Neural progenitor cell (in vitro differentiated cells): ENCODE data around the gene ALG1L2. TPM values are rescaled to one million over a fixed set of nuclear protein-coding genes. Genes with fewer than 3 reads are reported as not detected.
"Not testable (repeated sequence)": the region's sequence is repeated elsewhere in the genome, so short reads cannot be mapped to it uniquely, and the experiment has no call there.

Experiments used
- DNase-seq: peaks from one replicate; pipeline ENCODE4 v3.0.0-alpha.2; 2016; ENCODE audit warnings: low spot score
- H2AFZ ChIP-seq: fragments of 200-600 bp; sonication (generic); replicated peaks from 2 replicates; pipeline ENCODE4 v1.6.1; 2016; ENCODE audit warnings: antibody characterized with exemption
- H3F3A ChIP-seq: fragments of 200-600 bp; sonication (generic); 2 replicates; pipeline ENCODE4 v1.6.1; 2016; ENCODE audit warnings: antibody characterized with exemption, low read depth
- H3K27ac ChIP-seq: fragments of 200-600 bp; sonication (generic); 2 replicates; pipeline ENCODE4 v1.5.1; 2016; ENCODE audit warnings: mild to moderate bottlenecking
- H3K27me3 ChIP-seq: fragments of 200-600 bp; sonication (generic); 2 replicates; pipeline ENCODE4 v1.6.1; 2016; ENCODE audit warnings: mild to moderate bottlenecking, moderate library complexity
- H3K36me3 ChIP-seq: fragments of 200-600 bp; sonication (generic); 2 replicates; pipeline ENCODE4 v1.5.1; 2016
- H3K4me1 ChIP-seq: fragments of 200-600 bp; sonication (generic); 2 replicates; pipeline ENCODE4 v1.6.1; 2016; ENCODE audit warnings: mixed run types
- H3K4me2 ChIP-seq: fragments of 200-600 bp; sonication (generic); 2 replicates; pipeline ENCODE4 v1.6.1; 2016
- H3K4me3 ChIP-seq: fragments of 200-600 bp; sonication (generic); 2 replicates; pipeline ENCODE4 v1.5.1; 2016
- H3K79me2 ChIP-seq: fragments of 200-600 bp; sonication (generic); 2 replicates; pipeline ENCODE4 v1.6.1; 2016; ENCODE audit warnings: low read depth
- H3K9ac ChIP-seq: fragments of 200-600 bp; sonication (generic); 2 replicates; pipeline ENCODE4 v1.6.1; 2016
- H3K9me3 ChIP-seq: fragments of 200-600 bp; sonication (generic); 2 replicates; pipeline ENCODE4 v1.5.1; 2016; ENCODE audit warnings: low read depth
- H4K20me1 ChIP-seq: fragments of 200-600 bp; sonication (generic); 2 replicates; pipeline ENCODE4 v1.6.1; 2016; ENCODE audit warnings: low read depth
- H3K27ac Mint-ChIP-seq: 3 replicates; pipeline ENCODE4 v1.8.0; 2021; ENCODE audit warnings: mixed read lengths
- H3K27me3 Mint-ChIP-seq: 2 replicates; pipeline ENCODE4 v1.8.0; 2022; ENCODE audit warnings: low read depth, mild to moderate bottlenecking, inconsistent platforms, moderate library complexity, mixed read lengths; ENCODE audit not compliant: insufficient read depth
- H3K36me3 Mint-ChIP-seq: 3 replicates; pipeline ENCODE4 v1.8.0; 2021; ENCODE audit warnings: mixed read lengths
- H3K4me1 Mint-ChIP-seq: 3 replicates; pipeline ENCODE4 v1.8.0; 2021; ENCODE audit warnings: mixed read lengths
- H3K4me3 Mint-ChIP-seq: 3 replicates; pipeline ENCODE4 v1.8.0; 2021; ENCODE audit warnings: mild to moderate bottlenecking, moderate library complexity, mixed read lengths
- H3K9me3 Mint-ChIP-seq: 3 replicates; pipeline ENCODE4 v1.8.0; 2020; ENCODE audit warnings: mixed read lengths
- EZH2 ChIP-seq: fragments of 200-600 bp; sonication (generic); IDR thresholded peaks from 2 replicates; pipeline ENCODE4 v1.6.1; 2017; ENCODE audit warnings: antibody characterized with exemption, mild to moderate bottlenecking, moderate library complexity
- EZH2phosphoT487 ChIP-seq: fragments of 200-600 bp; sonication (generic); IDR thresholded peaks from 2 replicates; pipeline ENCODE4 v1.6.1; 2017; ENCODE audit warnings: antibody characterized with exemption
- total RNA-seq: library from RNA; depleted of rRNA; stranded (reverse); fragments of >200 nt; gene quantifications from 2 replicates; pipeline ENCODE4 v1.2.3, GENCODE V29; 2015; ENCODE audit warnings: low replicate concordance
- TF ChIP-seq, protein P1 (sequence below): fragments of 200-600 bp; sonication (generic); IDR thresholded peaks from 2 replicates; pipeline ENCODE4 v1.5.1; 2017; ENCODE audit warnings: antibody characterized with exemption, mild to moderate bottlenecking

Gene ALG1L2
- total RNA-seq, 1 donor from 2014 or later: not detected

DNA sequence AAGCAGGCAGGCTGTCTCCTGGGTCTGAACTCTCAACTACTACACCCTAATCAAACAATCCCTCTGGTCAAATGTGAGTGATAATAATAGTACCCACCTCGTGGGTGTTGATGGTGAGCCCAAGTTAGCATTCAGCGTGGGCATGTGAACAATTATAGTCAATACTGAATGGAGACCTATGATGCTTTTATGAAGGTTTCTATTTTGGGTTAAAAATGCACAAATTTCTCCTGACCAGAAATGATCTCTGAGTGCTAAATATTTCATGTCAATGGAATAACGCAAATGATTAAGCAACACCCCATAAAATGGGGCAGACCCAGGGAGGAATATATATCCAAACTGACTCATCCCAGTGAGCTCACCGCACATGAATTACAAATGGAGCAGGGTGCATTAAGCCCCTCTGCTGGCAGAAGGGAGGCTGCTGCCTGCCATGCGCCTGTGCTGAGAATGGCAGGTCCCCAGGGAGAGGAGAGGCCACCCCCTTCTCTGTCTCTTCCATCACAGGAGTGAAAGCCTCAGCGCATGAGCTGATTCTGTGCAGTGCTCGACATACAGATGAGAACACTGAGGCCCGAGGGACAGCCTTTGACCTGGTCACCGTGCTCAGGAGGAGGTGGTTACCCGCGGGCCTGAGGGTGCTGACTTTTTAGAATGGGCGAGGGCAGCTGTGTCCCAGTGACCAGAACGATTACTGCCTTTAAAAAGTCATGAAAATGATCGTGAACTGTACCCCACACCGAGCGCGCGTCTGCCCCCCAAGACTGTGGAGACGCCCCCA lies 28.9 kb downstream of the ALG1L2 start:
- H3K27ac Mint-ChIP-seq, H3K4me1 ChIP-seq, H3K36me3 ChIP-seq, H3K27me3 Mint-ChIP-seq, H3K36me3 Mint-ChIP-seq, H3F3A ChIP-seq, H3K9me3 ChIP-seq, H3K27me3 ChIP-seq, H4K20me1 ChIP-seq, H3K27ac ChIP-seq, H3K9me3 Mint-ChIP-seq: not testable (repeated sequence)
- Mint-ChIP-seq H3K4me1 (peaks cover 27% of the 10 kb centered on the region), H3K4me3 (peak overlapping the region; percentile 94)
- H3K4me3 ChIP-seq: peak overlapping the region; percentile 74
- peak overlapping the region; percentile 49 for H3K9ac ChIP-seq
- H2AFZ ChIP-seq: peak overlapping the region; percentile 59
- peak overlapping the region; percentile 76 for H3K4me2 ChIP-seq
- DNase-seq: peak; percentile 31
- H3K79me2 ChIP-seq: peaks cover 18% of the 10 kb centered on the region

DNA sequence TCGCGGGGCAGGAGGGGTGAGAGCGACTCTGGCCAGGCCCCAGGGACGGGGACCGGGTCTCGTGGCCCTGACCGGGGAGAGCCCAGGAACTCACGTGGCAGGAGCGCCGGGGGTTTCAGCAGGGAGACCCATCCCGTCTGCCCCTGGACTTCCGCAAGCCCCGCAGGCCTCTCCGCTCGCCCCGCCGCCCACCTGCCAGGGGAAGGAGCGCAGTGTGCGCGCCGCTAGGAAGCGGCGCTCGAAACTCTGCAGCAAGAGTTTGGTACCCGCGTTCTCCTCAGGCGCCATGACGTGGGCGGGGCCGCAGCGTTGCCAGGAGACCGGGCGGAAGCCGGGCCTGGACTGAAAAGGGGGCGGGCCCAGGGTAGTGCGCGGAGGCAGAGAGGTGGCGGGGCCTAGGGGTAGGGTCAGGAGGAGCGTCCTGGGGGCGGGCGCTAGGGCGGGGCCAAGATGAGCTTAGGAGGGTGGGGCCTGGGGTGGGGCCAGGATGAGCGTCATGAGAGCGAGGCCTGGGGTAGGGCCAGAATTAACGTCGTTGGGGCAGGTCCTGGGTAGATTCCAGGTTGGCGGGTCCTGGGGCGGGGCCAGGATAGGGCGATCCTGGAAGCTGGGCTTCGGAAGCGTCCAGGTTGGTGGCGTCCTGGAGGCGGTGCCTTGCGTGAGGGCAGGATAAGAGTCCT lies 29.7 kb downstream of the ALG1L2 start:
- peaks cover 22% of the 10 kb centered on the region for H3K4me1 Mint-ChIP-seq
- no peaks in the 10 kb centered on the region for H3K9me3 Mint-ChIP-seq
- H3K9ac ChIP-seq: peak overlapping the region; percentile 49
- peaks cover 7% of the 10 kb centered on the region for H4K20me1 ChIP-seq
- TF ChIP-seq EZH2 (no peak), EZH2phosphoT487 (no peak)
- TF ChIP-seq, protein P1, sequence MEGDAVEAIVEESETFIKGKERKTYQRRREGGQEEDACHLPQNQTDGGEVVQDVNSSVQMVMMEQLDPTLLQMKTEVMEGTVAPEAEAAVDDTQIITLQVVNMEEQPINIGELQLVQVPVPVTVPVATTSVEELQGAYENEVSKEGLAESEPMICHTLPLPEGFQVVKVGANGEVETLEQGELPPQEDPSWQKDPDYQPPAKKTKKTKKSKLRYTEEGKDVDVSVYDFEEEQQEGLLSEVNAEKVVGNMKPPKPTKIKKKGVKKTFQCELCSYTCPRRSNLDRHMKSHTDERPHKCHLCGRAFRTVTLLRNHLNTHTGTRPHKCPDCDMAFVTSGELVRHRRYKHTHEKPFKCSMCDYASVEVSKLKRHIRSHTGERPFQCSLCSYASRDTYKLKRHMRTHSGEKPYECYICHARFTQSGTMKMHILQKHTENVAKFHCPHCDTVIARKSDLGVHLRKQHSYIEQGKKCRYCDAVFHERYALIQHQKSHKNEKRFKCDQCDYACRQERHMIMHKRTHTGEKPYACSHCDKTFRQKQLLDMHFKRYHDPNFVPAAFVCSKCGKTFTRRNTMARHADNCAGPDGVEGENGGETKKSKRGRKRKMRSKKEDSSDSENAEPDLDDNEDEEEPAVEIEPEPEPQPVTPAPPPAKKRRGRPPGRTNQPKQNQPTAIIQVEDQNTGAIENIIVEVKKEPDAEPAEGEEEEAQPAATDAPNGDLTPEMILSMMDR: no peak
- no peak overlapping the region for H3K27ac ChIP-seq
- DNase-seq: peak; percentile 99
- peak overlapping the region; percentile 59 for H2AFZ ChIP-seq
- H3K79me2 ChIP-seq: peaks cover 18% of the 10 kb centered on the region
- no peaks in the 10 kb centered on the region for H3K27me3 ChIP-seq
- H3K4me2 ChIP-seq: peak overlapping the region; percentile 76
- peaks cover 7% of the 10 kb centered on the region for H3F3A ChIP-seq
- no peak overlapping the region for H3K27ac Mint-ChIP-seq
- H3K4me3 Mint-ChIP-seq: peak overlapping the region; percentile 94
- H3K4me3 ChIP-seq: peak overlapping the region; percentile 74
- peaks cover 2% of the 10 kb centered on the region for H3K36me3 Mint-ChIP-seq
- no peaks in the 10 kb centered on the region for H3K9me3 ChIP-seq
- H3K36me3 ChIP-seq: no peaks in the 10 kb centered on the region
- H3K4me1 ChIP-seq: peaks cover 4% of the 10 kb centered on the region
- H3K27me3 Mint-ChIP-seq: peaks cover 4% of the 10 kb centered on the region

DNA sequence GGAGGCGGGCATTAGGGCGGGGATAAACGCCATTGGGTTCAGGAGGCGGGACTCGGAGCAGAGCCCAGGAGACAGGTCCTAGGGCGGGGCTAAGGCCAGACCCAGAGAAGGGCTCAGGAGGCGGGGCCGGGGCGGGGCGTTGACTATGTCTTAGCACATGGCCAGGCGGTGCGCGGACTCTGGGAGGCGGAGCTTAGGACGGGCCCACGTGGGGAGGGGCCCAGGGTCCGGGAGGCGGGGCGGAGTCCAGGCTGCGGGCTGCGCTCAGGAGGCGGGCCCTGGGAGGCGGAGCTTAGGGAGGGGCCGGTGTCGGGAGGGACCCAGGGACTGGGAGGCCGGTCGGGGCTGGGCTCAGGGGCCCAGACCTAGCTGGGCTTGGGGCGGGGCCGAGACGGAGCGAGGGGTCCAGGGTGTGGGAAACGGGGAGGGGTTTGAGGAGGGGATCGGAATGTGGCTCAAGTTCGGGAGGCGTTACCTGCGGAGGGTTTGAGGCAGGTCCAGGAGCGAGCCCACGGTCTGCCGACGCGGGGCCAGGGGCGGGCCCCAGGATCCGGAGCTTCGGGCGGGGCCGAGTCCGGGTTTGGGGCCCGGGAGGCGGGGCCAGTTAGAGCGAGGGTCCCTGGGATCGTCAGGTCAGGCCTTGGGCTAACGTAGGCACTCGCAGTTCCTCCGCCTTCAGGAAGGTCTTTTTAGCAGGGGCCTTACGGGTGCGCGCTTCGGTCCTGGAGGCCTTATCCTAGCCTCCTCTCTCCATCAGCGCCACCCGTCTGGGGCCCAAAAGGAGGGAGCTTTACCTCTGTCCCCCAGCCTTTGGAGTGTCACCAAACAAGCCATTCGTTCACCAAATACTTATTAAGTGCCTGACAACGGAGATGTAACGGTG lies 30.5 kb downstream of the ALG1L2 start:
- peak; percentile 96 for DNase-seq

DNA sequence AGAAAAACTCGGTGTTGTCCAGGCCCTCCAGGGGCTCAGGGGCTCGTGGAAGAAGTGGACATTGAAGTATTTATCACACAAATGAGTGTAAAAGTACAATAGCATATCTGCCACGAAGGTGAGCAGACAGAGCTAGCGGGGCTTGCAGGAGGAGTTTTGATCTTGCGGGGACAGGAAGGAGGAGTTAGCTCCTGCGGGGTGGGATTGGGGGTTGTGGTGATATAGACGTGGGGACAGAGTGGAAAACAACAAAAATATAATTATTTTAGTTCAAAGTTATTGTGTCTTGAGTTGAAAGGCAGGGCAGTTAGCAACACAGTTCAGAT lies 31.1 kb downstream of the ALG1L2 start:
- not testable (repeated sequence) for H3K27me3 Mint-ChIP-seq, H3F3A ChIP-seq, H3K4me1 ChIP-seq, H3K9me3 ChIP-seq, H3K9me3 Mint-ChIP-seq, H4K20me1 ChIP-seq, H3K36me3 Mint-ChIP-seq, H3K27me3 ChIP-seq, H3K36me3 ChIP-seq, DNase-seq
- Mint-ChIP-seq H3K27ac (peak overlapping the region; percentile 86), H3K4me1 (peaks cover 22% of the 10 kb centered on the region), H3K4me3 (peak overlapping the region; percentile 91)
- H3K79me2 ChIP-seq: peaks cover 18% of the 10 kb centered on the region
- H3K4me3 ChIP-seq: peak overlapping the region; percentile 74
- peak overlapping the region; percentile 95 for H3K4me2 ChIP-seq
- H3K9ac ChIP-seq: peak overlapping the region; percentile 33
- peak overlapping the region; percentile 71 for H3K27ac ChIP-seq
- peak overlapping the region; percentile 81 for H2AFZ ChIP-seq

More for the DNA sequence above, 30.5 kb downstream of the ALG1L2 start:
- Histone ChIP-seq H3K79me2 (peaks cover 18% of the 10 kb centered on the region), H3K4me3 (peak overlapping the region; percentile 74), H3K9ac (peak overlapping the region; percentile 33), H3K27ac (peak overlapping the region; percentile 71), H2AFZ (peak overlapping the region; percentile 81), H3K4me2 (peak overlapping the region; percentile 95)
- Mint-ChIP-seq H3K27ac (peak overlapping the region; percentile 86), H3K4me1 (peaks cover 22% of the 10 kb centered on the region), H3K4me3 (peak overlapping the region; percentile 94)
- not testable (repeated sequence) for H3K4me1 ChIP-seq, H3K36me3 Mint-ChIP-seq, H3K27me3 Mint-ChIP-seq, H3K9me3 Mint-ChIP-seq, H3K9me3 ChIP-seq, H3K27me3 ChIP-seq, H3K36me3 ChIP-seq, H3F3A ChIP-seq, H4K20me1 ChIP-seq

DNA sequence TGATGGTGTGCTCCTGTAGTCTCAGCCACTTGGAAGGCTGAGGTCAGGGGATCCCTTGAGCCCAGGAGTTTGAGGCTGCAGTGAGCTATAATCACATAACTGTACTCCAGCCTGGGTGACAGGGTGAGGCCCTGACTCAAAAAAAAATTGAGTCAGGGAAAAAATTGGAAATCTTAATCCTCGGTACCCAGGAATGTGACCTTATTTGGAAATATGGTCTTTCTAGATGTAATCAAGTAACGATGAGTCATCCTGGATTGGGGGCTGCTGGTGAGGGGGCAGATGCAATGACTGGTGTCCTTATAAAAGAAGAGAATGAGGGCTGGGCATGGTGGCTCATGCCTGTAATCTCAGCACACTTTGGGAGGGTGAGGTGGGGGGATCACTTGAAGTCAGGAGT lies 33.8 kb downstream of the ALG1L2 start:
- H3K9ac ChIP-seq, H3K27ac ChIP-seq, H3K4me1 ChIP-seq, DNase-seq, H3K9me3 ChIP-seq, H3F3A ChIP-seq, H2AFZ ChIP-seq, H3K27me3 Mint-ChIP-seq, H4K20me1 ChIP-seq, H3K27ac Mint-ChIP-seq, H3K36me3 ChIP-seq, H3K4me3 Mint-ChIP-seq, H3K4me2 ChIP-seq, H3K4me3 ChIP-seq, H3K27me3 ChIP-seq, H3K36me3 Mint-ChIP-seq, H3K9me3 Mint-ChIP-seq: not testable (repeated sequence)
- peaks cover 10% of the 10 kb centered on the region for H3K79me2 ChIP-seq
- H3K4me1 Mint-ChIP-seq: peaks cover 15% of the 10 kb centered on the region
